ENCODE measurements around the gene GP1BA. TPM values are rescaled to one million over a fixed set of nuclear protein-coding genes. Genes with fewer than 3 reads are reported as not detected.

GP1BA gene
- total and polyA plus RNA-seq, 2 donors (not counting 1 experiment from before 2014, with no cell fraction given): 0.06 TPM; not detected in 1

DNA sequence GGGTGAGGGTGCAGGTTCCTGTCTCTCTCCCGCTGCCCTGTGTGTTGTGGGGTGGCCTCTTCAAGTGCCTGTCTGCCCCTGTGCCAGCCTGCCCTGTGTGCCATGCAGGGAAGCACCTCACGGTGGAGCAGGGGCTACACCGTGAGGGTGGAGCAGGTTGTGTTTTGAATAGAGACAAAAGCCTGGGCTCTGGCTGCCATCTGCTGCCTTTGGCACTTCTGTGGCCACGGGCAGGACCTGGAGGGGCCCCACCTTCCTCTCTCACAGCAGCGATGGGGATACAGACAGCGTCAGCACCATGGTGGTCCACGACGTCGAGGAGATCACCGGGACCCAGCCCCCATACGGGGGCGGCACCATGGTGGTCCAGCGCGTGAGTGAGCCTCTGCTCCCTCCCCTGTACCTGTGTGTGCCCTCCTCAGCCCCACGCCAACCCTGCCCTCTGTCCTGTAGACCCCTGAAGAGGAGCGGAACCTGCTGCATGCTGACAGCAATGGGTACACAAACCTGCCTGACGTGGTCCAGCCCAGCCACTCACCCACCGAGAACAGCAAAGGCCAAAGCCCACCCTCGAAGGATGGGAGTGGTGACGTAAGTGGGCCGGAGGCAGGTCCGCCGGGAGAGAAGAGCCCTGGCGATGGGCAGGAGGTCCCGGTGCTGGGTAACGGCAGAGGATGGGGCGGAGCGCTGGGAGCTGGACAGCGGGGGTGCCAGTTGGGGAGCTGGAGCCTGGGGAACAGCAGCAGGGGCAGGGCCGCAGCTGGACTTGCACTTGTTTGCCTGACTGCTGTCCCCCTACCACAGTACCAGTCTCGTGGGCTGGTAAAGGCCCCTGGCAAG lies 38.1 kb upstream of the GP1BA start:
- Histone ChIP-seq H4K20me1 (ENCODE audit: control insufficient read depth, insufficient read depth, low read length, poor library complexity, severe bottlenecking) (peaks cover 19% of the 10 kb centered on the region), H3K27me3 (replicated peaks in 1 of 4; ENCODE audit: control extremely low read depth in 1 of 4, control insufficient read depth in 3 of 4, insufficient read depth in 4 of 4, low read length in 3 of 4) (peaks cover 0 to 9% (median 4%) of the 10 kb centered on the region in 4 experiments), H3K4me1 (ENCODE audit: control insufficient read depth in 2 of 2, insufficient read depth in 2 of 2, low read length in 2 of 2) (peaks cover 7 to 8% of the 10 kb centered on the region in 2 donors), H3K79me2 (ENCODE audit: control insufficient read depth, insufficient read depth, low read length) (no peaks in the 10 kb centered on the region), H3K4me2 (replicated peaks; ENCODE audit: low read depth, low read length, poor library complexity, severe bottlenecking) (no peak overlapping the region), H3K36me3 (replicated peaks in 1 of 2; ENCODE audit: control extremely low read depth in 1 of 2, control insufficient read depth in 1 of 2, extremely low read depth in 1 of 2, insufficient read depth in 2 of 2, low read length in 1 of 2) (peaks cover 0 to 69% of the 10 kb centered on the region in 2 experiments), H3K9me3 (ENCODE audit: control extremely low read depth in 1 of 3, control insufficient read depth in 2 of 3, insufficient read depth in 1 of 3, low read length in 2 of 3) (no peaks in the 10 kb centered on the region), H3K27ac (ENCODE audit: low read length in 2 of 2) (no peak overlapping the region), H3K4me3 (ENCODE audit: control extremely low read depth in 1 of 5, extremely low read depth in 1 of 5, insufficient read depth in 1 of 5, low read depth in 2 of 5, low read length in 4 of 5) (no peak overlapping the region), H2AFZ (ENCODE audit: insufficient read depth, low read depth, low read length, poor library complexity, severe bottlenecking) (no peak overlapping the region), H3K9ac (ENCODE audit: low read length) (no peak overlapping the region)
- H3K9me3 Mint-ChIP-seq (ENCODE audit: insufficient read depth): no peaks in the 10 kb centered on the region
- POLR2A ChIA-PET: no interaction called here
- CTCF ChIA-PET: no interaction called here
- H3K27ac Mint-ChIP-seq: no peak overlapping the region
- H3K4me3 Mint-ChIP-seq: no peak overlapping the region
- no peak for TF ChIP-seq EZH2 (IDR thresholded peaks at IDR 0.05; ENCODE audit: borderline replicate concordance, insufficient read depth, low read depth, low read length, poor library complexity, severe bottlenecking)
- no peak for TF ChIP-seq CTCF (IDR thresholded peaks at IDR 0.05)
- intact Hi-C loops (cut with micrococcal nuclease): no loop called here
- peaks cover 11% of the 10 kb centered on the region for H3K4me1 Mint-ChIP-seq
- WGBS (ENCODE audit: insufficient coverage): 94% methylated on average over 31 of the region's 31 CpGs
- H3K27me3 Mint-ChIP-seq: no peaks in the 10 kb centered on the region
- no peak for DNase-seq
- no peak for ATAC-seq (ENCODE audit: low read depth)

DNA sequence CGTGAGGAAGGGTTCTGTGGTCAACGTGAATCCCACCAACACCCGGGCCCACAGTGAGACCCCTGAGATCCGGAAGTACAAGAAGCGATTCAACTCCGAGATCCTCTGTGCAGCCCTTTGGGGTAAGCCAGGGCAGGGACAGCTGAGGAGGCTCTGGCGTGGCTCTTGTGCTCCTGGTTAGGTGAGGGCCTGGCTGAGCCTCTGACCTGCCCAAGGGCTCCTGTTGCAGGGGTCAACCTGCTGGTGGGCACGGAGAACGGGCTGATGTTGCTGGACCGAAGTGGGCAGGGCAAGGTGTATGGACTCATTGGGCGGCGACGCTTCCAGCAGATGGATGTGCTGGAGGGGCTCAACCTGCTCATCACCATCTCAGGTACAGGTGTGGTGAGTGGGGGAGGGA lies 37.0 kb upstream of the GP1BA start:
- ChIA-PET POLR2A (no interaction called here), CTCF (interaction anchor here (0.5 kb wide), 1 partner anchor 330 kb away, joined by 3 read pairs; no protein-coding TSS in a partner anchor)
- H3K4me1 ChIP-seq (ENCODE audit: control insufficient read depth in 2 of 2, insufficient read depth in 2 of 2, low read length in 2 of 2): peaks cover 15 to 16% of the 10 kb centered on the region in 2 donors
- peaks cover 0 to 6% (median 0%) of the 10 kb centered on the region in 3 donors for H3K9me3 ChIP-seq (ENCODE audit: control extremely low read depth in 1 of 3, control insufficient read depth in 2 of 3, insufficient read depth in 1 of 3, low read length in 2 of 3)
- ATAC-seq (ENCODE audit: low read depth) (no peak), DNase-seq (peak; percentile 29)
- H4K20me1 ChIP-seq (ENCODE audit: control insufficient read depth, insufficient read depth, low read length, poor library complexity, severe bottlenecking): peaks cover 8% of the 10 kb centered on the region
- intact Hi-C loops (cut with micrococcal nuclease): no loop called here
- H3K4me3 Mint-ChIP-seq: no peak overlapping the region
- peaks cover 0 to 68% of the 10 kb centered on the region in 2 experiments for H3K36me3 ChIP-seq (replicated peaks in 1 of 2; ENCODE audit: control extremely low read depth in 1 of 2, control insufficient read depth in 1 of 2, extremely low read depth in 1 of 2, insufficient read depth in 2 of 2, low read length in 1 of 2)
- peaks cover 0 to 16% (median 7%) of the 10 kb centered on the region in 4 experiments for H3K27me3 ChIP-seq (replicated peaks in 1 of 4; ENCODE audit: control extremely low read depth in 1 of 4, control insufficient read depth in 3 of 4, insufficient read depth in 4 of 4, low read length in 3 of 4)
- no peak overlapping the region for H3K4me3 ChIP-seq (ENCODE audit: control extremely low read depth in 1 of 5, extremely low read depth in 1 of 5, insufficient read depth in 1 of 5, low read depth in 2 of 5, low read length in 4 of 5)
- H3K4me2 ChIP-seq (replicated peaks; ENCODE audit: low read depth, low read length, poor library complexity, severe bottlenecking): no peak overlapping the region
- H3K79me2 ChIP-seq (ENCODE audit: control insufficient read depth, insufficient read depth, low read length): no peaks in the 10 kb centered on the region
- no peaks in the 10 kb centered on the region for H3K27me3 Mint-ChIP-seq
- no peaks in the 10 kb centered on the region for H3K9me3 Mint-ChIP-seq (ENCODE audit: insufficient read depth)
- no peak overlapping the region for H3K27ac ChIP-seq (ENCODE audit: low read length in 2 of 2)
- H3K9ac ChIP-seq (ENCODE audit: low read length): no peak overlapping the region
- no peak overlapping the region for H2AFZ ChIP-seq (ENCODE audit: insufficient read depth, low read depth, low read length, poor library complexity, severe bottlenecking)
- H3K4me1 Mint-ChIP-seq: peaks cover 17% of the 10 kb centered on the region
- no peak overlapping the region for H3K27ac Mint-ChIP-seq
- WGBS (ENCODE audit: insufficient coverage): 98% methylated on average over 13 of the region's 13 CpGs
- TF ChIP-seq CTCF (IDR thresholded peaks at IDR 0.05): no peak
- TF ChIP-seq EZH2 (IDR thresholded peaks at IDR 0.05; ENCODE audit: borderline replicate concordance, insufficient read depth, low read depth, low read length, poor library complexity, severe bottlenecking): no peak

All from B cell (primary cell).